BJ (cell line): ENCODE results near the gene STRN4. TPM values are rescaled to one million over a fixed set of nuclear protein-coding genes. Genes with fewer than 3 reads are reported as not detected.

ENCODE experiments used
- CTCF ChIA-PET: fragments of 350-600 bp; formaldehyde crosslinking; extraction: SDS; loops from one replicate; lab custom pipeline; 2021; ENCODE audit warnings: antibody characterized with exemption, inconsistent platforms; lab: Yijun Ruan, JAX
- POLR2A ChIA-PET: fragments of 300-600 bp; sonication (Branson Sonifier 250); formaldehyde crosslinking; extraction: SDS; loops from one replicate; lab custom pipeline; 2021; ENCODE audit warnings: antibody characterized with exemption; lab: Charles Lee
- DNase-seq: peaks from one replicate; pipeline ENCODE4 v3.0.0-alpha.2; 2011; ENCODE audit warnings: low read depth
- H3K27me3 ChIP-seq: 2 replicates; pipeline ENCODE4 v1.6.0; 2011; ENCODE audit warnings: low read length; ENCODE audit not compliant: control insufficient read depth, insufficient read depth
- H3K36me3 ChIP-seq: 2 replicates; pipeline ENCODE4 v1.5.1; 2011; ENCODE audit warnings: low read length; ENCODE audit not compliant: control insufficient read depth, insufficient read depth
- H3K4me3 ChIP-seq: 2 replicates; pipeline ENCODE4 v1.5.1; 2011; ENCODE audit warnings: low read depth, mild to moderate bottlenecking, control low read depth, low read length
- polyA plus RNA-seq: library from polyadenylated mRNA; depleted of rRNA; stranded (reverse); fragments of >200 nt; gene quantifications from 2 replicates; pipeline ENCODE4 v1.2.3, GENCODE V29; 2011
- TF ChIP-seq, protein P1 (sequence below): IDR thresholded peaks from 2 replicates; pipeline ENCODE4 v1.5.1; 2011; ENCODE audit warnings: low read depth, mild to moderate bottlenecking, control low read depth, inconsistent platforms, low read length, moderate library complexity; ENCODE audit not compliant: insufficient read depth

STRN4 gene
- polyA plus RNA-seq, 1 experiment = 78.6 TPM

- H3K36me3 ChIP-seq = peaks cover 40% of the 10 kb centered on the region
- no peak overlapping the region for H3K4me3 ChIP-seq
- TF ChIP-seq, protein P1, sequence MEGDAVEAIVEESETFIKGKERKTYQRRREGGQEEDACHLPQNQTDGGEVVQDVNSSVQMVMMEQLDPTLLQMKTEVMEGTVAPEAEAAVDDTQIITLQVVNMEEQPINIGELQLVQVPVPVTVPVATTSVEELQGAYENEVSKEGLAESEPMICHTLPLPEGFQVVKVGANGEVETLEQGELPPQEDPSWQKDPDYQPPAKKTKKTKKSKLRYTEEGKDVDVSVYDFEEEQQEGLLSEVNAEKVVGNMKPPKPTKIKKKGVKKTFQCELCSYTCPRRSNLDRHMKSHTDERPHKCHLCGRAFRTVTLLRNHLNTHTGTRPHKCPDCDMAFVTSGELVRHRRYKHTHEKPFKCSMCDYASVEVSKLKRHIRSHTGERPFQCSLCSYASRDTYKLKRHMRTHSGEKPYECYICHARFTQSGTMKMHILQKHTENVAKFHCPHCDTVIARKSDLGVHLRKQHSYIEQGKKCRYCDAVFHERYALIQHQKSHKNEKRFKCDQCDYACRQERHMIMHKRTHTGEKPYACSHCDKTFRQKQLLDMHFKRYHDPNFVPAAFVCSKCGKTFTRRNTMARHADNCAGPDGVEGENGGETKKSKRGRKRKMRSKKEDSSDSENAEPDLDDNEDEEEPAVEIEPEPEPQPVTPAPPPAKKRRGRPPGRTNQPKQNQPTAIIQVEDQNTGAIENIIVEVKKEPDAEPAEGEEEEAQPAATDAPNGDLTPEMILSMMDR = no peak
- no peaks in the 10 kb centered on the region for H3K27me3 ChIP-seq
- DNase-seq = no peak
- POLR2A ChIA-PET = no interaction called here
- CTCF ChIA-PET = no interaction called here
These were observed 53.1 kb downstream of the STRN4 start for GRCh38 chr19:46692918-46693722.

DNA sequence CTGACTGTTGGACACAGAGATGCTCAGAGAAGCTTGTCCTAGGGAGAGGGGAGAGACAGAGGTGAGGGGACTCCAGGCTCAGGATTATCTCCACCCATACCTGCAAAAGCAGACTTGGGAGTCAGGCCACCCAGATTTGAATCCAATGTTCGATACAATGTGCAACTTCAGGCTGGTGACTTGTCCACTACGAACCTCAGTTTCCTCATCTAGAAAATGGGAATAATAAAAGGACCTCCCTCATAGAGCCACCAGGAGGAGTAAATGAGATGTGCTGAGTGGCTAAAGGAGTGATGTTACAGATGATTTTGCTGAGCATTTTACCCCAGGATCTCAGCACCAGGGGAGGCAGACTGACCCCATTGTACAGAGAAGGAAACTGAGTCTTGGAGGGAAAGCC, 54.3 kb downstream of the STRN4 start:
- no peak overlapping the region for H3K4me3 ChIP-seq
- ChIA-PET POLR2A (no interaction called here), CTCF (interaction anchor here (2.6 kb wide), 1 partner anchor 12 kb away, joined by 13 read pairs; no protein-coding TSS in a partner anchor)
- DNase-seq = no peak
- peaks cover 41% of the 10 kb centered on the region for H3K36me3 ChIP-seq
- H3K27me3 ChIP-seq = no peaks in the 10 kb centered on the region
- TF ChIP-seq, protein P1 = no peak

- Histone ChIP-seq H3K36me3 (peaks cover 41% of the 10 kb centered on the region), H3K4me3 (no peak overlapping the region), H3K27me3 (no peaks in the 10 kb centered on the region)
- TF ChIP-seq, protein P1 = no peak
- POLR2A ChIA-PET = no interaction called here
- CTCF ChIA-PET = interaction anchor here (1.2 to 2.6 kb wide), 2 partner anchors 13 to 38 kb away, joined by 6 to 13 read pairs; no protein-coding TSS in a partner anchor
- DNase-seq = no peak
These were observed 55.1 kb downstream of the STRN4 start for GRCh38 chr19:46691104-46691503.

DNA sequence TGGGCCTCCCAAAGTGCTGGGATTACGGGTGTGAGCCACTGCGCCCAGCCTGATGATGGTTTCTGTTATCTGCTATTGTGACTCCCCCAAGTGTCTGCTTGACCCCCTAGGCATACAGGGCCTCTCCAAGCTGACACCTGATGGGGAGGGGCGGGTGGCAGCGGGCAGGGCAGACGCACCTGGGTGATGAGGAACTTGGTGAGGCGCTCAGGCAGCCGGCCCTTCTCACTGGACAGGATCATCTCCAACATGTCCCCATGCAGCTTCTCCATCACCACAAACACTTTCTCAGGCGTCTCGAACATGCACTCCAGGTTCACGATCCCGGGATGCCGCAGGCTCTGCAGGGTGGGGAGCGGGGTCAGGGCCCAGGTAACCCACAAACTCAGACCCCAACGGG, 56.9 kb downstream of the STRN4 start:
- Histone ChIP-seq H3K4me3 (no peak overlapping the region), H3K27me3 (no peaks in the 10 kb centered on the region), H3K36me3 (peaks cover 41% of the 10 kb centered on the region)
- POLR2A ChIA-PET = no interaction called here
- CTCF ChIA-PET = interaction anchor here (2.2 to 2.6 kb wide), 2 partner anchors 15 kb away, joined by 12 to 13 read pairs; no protein-coding TSS in a partner anchor
- DNase-seq = no peak
- TF ChIP-seq, protein P1 = no peak

DNA sequence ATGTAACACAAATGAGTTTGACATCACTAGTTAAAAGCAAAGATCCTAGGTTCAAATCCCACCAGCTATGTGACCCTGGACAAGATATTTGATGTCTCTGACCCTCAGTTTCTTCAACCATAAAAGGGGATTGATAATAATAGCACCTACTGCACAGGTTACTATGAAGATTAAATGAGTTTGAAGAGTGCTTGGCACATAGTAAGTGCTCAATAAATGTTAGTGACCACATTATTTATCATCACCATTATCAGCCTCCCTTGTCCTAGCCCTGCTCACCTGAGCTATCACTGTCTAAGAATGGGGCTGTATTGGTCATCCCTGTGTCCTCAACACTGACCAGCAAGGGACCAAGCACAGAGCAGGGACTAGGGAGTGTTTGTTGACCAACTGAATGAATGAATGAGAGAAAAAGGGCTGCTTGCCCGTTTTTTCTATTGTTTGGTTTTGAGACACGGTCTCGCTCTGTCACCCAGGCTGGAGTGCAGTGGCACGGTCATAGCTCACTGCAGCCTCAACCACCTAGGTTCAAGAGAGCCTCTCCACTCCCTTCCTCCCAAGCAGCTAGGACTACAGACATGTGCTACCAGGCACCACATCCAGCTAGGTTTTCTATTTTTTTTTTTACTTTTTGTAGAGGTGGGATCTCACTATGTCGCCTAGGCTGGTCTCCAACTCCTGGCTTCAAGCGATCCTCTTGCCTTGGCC, 58.7 kb downstream of the STRN4 start:
- Histone ChIP-seq H3K4me3 (no peak overlapping the region), H3K27me3 (no peaks in the 10 kb centered on the region), H3K36me3 (peaks cover 32% of the 10 kb centered on the region)
- no peak for DNase-seq
- CTCF ChIA-PET = interaction anchor here (0.6 to 2.2 kb wide), 6 partner anchors 9 to 172 kb away, joined by 3 to 12 read pairs (median 3); no protein-coding TSS in a partner anchor
- TF ChIP-seq, protein P1 = no peak
- POLR2A ChIA-PET = no interaction called here
